Upper lobe of right lung (tissue), 1 donor: ENCODE data around the gene TIMP3. TPM values are rescaled to one million over a fixed set of nuclear protein-coding genes. Genes with fewer than 3 reads are reported as not detected.

Source experiments
- ATAC-seq: fragments of 200-7000 bp; cut with Tn5 transposase; one replicate; pipeline ENCODE4 v1.9.1; 2020; ENCODE audit warnings: mild to moderate bottlenecking, moderate library complexity
- DNase-seq: peaks from one replicate; pipeline ENCODE4 v3.0.0-alpha.2; 2020
- H3K27ac ChIP-seq: fragments of 200-600 bp; one replicate; pipeline ENCODE4 v1.8.0; 2022
- H3K27me3 ChIP-seq: fragments of 200-600 bp; one replicate; pipeline ENCODE4 v1.8.0; 2022; ENCODE audit warnings: mild to moderate bottlenecking
- H3K36me3 ChIP-seq: fragments of 200-600 bp; one replicate; pipeline ENCODE4 v1.8.0; 2022
- H3K4me1 ChIP-seq: fragments of 200-600 bp; one replicate; pipeline ENCODE4 v1.8.0; 2022
- H3K4me3 ChIP-seq: fragments of 200-600 bp; one replicate; pipeline ENCODE4 v1.8.0; 2022; ENCODE audit warnings: mild to moderate bottlenecking
- H3K9me3 ChIP-seq: fragments of 200-600 bp; one replicate; pipeline ENCODE4 v1.8.0; 2022
- CTCF ChIP-seq: fragments of 200-600 bp; IDR thresholded peaks from one replicate; pipeline ENCODE4 v1.8.0; 2022; ENCODE audit warnings: antibody characterized with exemption
- intact Hi-C: fragments of 100-400 bp; cut with DNase I; formaldehyde crosslinking; loops from one replicate; pipeline ENCODE4 v1.11.0; 2022
- total RNA-seq: library from RNA; stranded (reverse); fragmentation: NEBNext Ultra II Directional; extraction: Animal tissue kit (Norgen Biotek cat#: 25700); gene quantifications from one replicate; pipeline ENCODE4 v1.2.1, GENCODE V29; 2021
- donor health status: DM: no; HTN: yes; CAD: no; lungs with severe emphysema.

The TIMP3 gene
- total RNA-seq, 1 donor from 2014 or later = 749 TPM

- intact Hi-C loops = no loop called here
- peaks cover 85% of the 10 kb centered on the region for H3K36me3 ChIP-seq
- no peak for DNase-seq
- H3K27ac ChIP-seq = no peak overlapping the region
- no peaks in the 10 kb centered on the region for H3K27me3 ChIP-seq
- ATAC-seq = peak; percentile 55
- no peak for TF ChIP-seq CTCF
- H3K4me1 ChIP-seq = peaks cover 9% of the 10 kb centered on the region
- no peak overlapping the region for H3K4me3 ChIP-seq
- no peaks in the 10 kb centered on the region for H3K9me3 ChIP-seq
Measured at GRCh38 chr22:32858121-32858703, 56.7 kb downstream of the TIMP3 start.

GRCh38 chr22:32858957-32859356, 57.5 kb downstream of the TIMP3 start:
- DNase-seq (no peak), ATAC-seq (no peak)
- Histone ChIP-seq H3K9me3 (no peaks in the 10 kb centered on the region), H3K27ac (peak overlapping the region; percentile 17), H3K4me1 (peaks cover 4% of the 10 kb centered on the region), H3K4me3 (no peak overlapping the region), H3K36me3 (peaks cover 77% of the 10 kb centered on the region), H3K27me3 (no peaks in the 10 kb centered on the region)
- no peak for TF ChIP-seq CTCF
- intact Hi-C loops = no loop called here

- no peak for TF ChIP-seq CTCF
- Histone ChIP-seq H3K27me3 (no peaks in the 10 kb centered on the region), H3K27ac (no peak overlapping the region), H3K4me3 (no peak overlapping the region), H3K36me3 (peaks cover 69% of the 10 kb centered on the region), H3K4me1 (no peaks in the 10 kb centered on the region), H3K9me3 (no peaks in the 10 kb centered on the region)
- no peak for ATAC-seq
- no peak for DNase-seq
- intact Hi-C loops = no loop called here
Measured at GRCh38 chr22:32859743-32860142, 58.2 kb downstream of the TIMP3 start.

GRCh38 chr22:32861330-32861729, 59.8 kb downstream of the TIMP3 start:
- H3K4me1 ChIP-seq = no peaks in the 10 kb centered on the region
- no peak for TF ChIP-seq CTCF
- ATAC-seq (no peak), DNase-seq (no peak)
- no peak overlapping the region for H3K27ac ChIP-seq
- H3K27me3 ChIP-seq = no peaks in the 10 kb centered on the region
- intact Hi-C loops = no loop called here
- no peaks in the 10 kb centered on the region for H3K9me3 ChIP-seq
- peaks cover 53% of the 10 kb centered on the region for H3K36me3 ChIP-seq
- no peak overlapping the region for H3K4me3 ChIP-seq

- H3K27ac ChIP-seq = no peak overlapping the region
- ATAC-seq = no peak
- peaks cover 47% of the 10 kb centered on the region for H3K36me3 ChIP-seq
- no peaks in the 10 kb centered on the region for H3K27me3 ChIP-seq
- intact Hi-C loops = no loop called here
- no peaks in the 10 kb centered on the region for H3K9me3 ChIP-seq
- no peak overlapping the region for H3K4me3 ChIP-seq
- TF ChIP-seq CTCF = no peak
- no peaks in the 10 kb centered on the region for H3K4me1 ChIP-seq
- DNase-seq = no peak
Measured at GRCh38 chr22:32862083-32862482, 60.6 kb downstream of the TIMP3 start.
